Mucosa of descending colon (tissue), 3 donors: ENCODE results near the gene RBBP8NL. TPM values are rescaled to one million over a fixed set of nuclear protein-coding genes. Genes with fewer than 3 reads are reported as not detected.
A peak's percentile ranks its signal among the peaks of the same experiment; 100 is the strongest.

Experiments
- ATAC-seq: fragments of 200-7000 bp; cut with Tn5 transposase; one replicate; pipeline ENCODE4 v1.9.1; 2020; ENCODE audit warnings: mild to moderate bottlenecking, moderate library complexity
- DNase-seq, 3 donors: peaks; one replicate each; pipeline ENCODE4 v3.0.0-alpha.2; 2020
- H3K36me3 ChIP-seq: fragments of 200-600 bp; one replicate; pipeline ENCODE4 v1.8.0; 2021; ENCODE audit warnings: low read depth, mild to moderate bottlenecking
- H3K4me1 ChIP-seq: fragments of 200-600 bp; one replicate; pipeline ENCODE4 v1.8.0; 2021; ENCODE audit warnings: low read depth, mild to moderate bottlenecking
- H3K4me3 ChIP-seq: fragments of 200-600 bp; one replicate; pipeline ENCODE4 v1.8.0; 2021; ENCODE audit warnings: mild to moderate bottlenecking
- H3K9me3 ChIP-seq: fragments of 200-600 bp; one replicate; pipeline ENCODE4 v1.8.0; 2021; ENCODE audit warnings: mild to moderate bottlenecking
- CTCF ChIP-seq: fragments of 200-600 bp; IDR thresholded peaks from one replicate; pipeline ENCODE4 v1.8.0; 2022; ENCODE audit warnings: antibody characterized with exemption, mild to moderate bottlenecking
- intact Hi-C, 2 donors: fragments of 100-400 bp; cut with DNase I in 1 of 2; cut with micrococcal nuclease in 1 of 2; formaldehyde crosslinking; loops; one replicate each; pipeline versions ENCODE4 v1.11.0 to v1.11.1; 2022; cut with DNase I, micrococcal nuclease
- total RNA-seq, 3 donors: library from RNA; stranded (reverse); fragmentation: NEBNext Ultra II Directional in 2 of 3; extraction: Animal tissue kit (Norgen Biotek cat#: 25700) in 2 of 3; gene quantifications; one replicate each; pipeline versions ENCODE4 v1.2.1 to v1.2.4, GENCODE V29; 2021 to 2023
- donor health status: DM: no; HTN: no; CAD: no; lungs with moderate emphysema.
- donor health status: DM: no; HTN: no; CAD: no.
- donor health status: DM: no; HTN: yes; CAD: no.

RBBP8NL gene
- total RNA-seq, 3 donors from 2014 or later: 2.3 to 7.0 (median 5.1) TPM

GRCh38 chr20:62365814-62366369 lies 61.4 kb downstream of the RBBP8NL start:
- no peak overlapping the region for H3K4me3 ChIP-seq
- no peak for TF ChIP-seq CTCF
- H3K36me3 ChIP-seq: no peaks in the 10 kb centered on the region
- intact Hi-C loops: no loop called here
- DNase-seq (peak in 2 of 3 donors; percentile 41 to 50), ATAC-seq (no peak)
- no peaks in the 10 kb centered on the region for H3K9me3 ChIP-seq
- peaks cover 25% of the 10 kb centered on the region for H3K4me1 ChIP-seq

- H3K4me3 ChIP-seq: no peak overlapping the region
- intact Hi-C loops: no loop called here
- no peaks in the 10 kb centered on the region for H3K9me3 ChIP-seq
- TF ChIP-seq CTCF: no peak
- DNase-seq: peak in 2 of 3 donors; percentile 34 to 46
- peaks cover 25% of the 10 kb centered on the region for H3K4me1 ChIP-seq
- no peaks in the 10 kb centered on the region for H3K36me3 ChIP-seq
- ATAC-seq: no peak
Observed at GRCh38 chr20:62364911-62365736, 62.2 kb downstream of the RBBP8NL start.

- peak in 2 of 3 donors; percentile 31 to 48 for DNase-seq
- H3K9me3 ChIP-seq: no peaks in the 10 kb centered on the region
- ATAC-seq: no peak
- no peaks in the 10 kb centered on the region for H3K36me3 ChIP-seq
- H3K4me1 ChIP-seq: peaks cover 24% of the 10 kb centered on the region
- intact Hi-C loops: no loop called here
- no peak for TF ChIP-seq CTCF
- H3K4me3 ChIP-seq: no peak overlapping the region
Observed at GRCh38 chr20:62363920-62364851, 63.2 kb downstream of the RBBP8NL start.

DNA sequence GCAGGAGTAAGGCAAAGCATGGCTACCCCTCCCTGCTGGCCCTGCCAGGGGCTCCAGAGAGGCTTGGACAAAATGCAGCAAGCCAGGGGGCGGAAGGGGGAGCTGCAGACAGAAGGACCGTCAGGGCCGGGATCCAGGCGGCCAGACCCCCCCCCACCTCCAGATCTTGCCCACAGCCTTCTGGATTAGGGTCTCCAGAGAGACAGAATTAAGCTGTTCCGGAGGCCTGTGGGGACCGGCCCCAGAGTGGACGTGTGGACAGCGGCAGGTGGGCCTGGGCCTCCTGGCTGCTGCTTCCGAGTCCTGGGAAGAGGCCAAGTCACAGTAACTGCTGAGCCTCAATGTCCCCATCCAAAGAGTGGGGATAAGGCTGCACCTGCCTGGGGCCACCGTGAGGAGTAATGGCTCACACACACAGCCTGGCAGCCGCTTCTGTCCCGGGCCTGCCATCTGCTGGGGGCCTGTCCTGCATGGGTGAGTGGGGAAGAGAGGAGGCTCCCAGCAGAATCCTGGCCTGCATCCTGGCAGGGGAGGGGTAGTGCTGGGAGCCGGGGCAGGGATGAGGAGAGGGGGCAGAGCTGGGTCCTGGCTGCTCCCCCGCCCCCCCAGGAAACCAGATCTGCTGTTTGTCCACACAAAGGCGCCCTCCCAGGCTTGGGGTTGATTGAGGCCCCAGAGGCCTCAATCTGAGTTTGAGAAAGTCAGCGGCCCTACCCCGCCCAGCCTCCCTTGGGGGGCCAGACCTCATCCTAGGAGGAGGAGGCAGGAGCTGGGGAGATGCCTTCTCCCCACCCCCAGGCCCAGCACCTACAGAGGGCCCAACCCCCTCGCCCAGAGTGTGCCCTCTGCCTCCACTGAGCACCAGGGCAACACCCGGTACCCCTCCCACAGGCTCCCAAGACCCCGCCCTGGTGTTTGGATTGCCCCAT lies 64.1 kb downstream of the RBBP8NL start:
- peaks cover 19% of the 10 kb centered on the region for H3K4me1 ChIP-seq
- intact Hi-C loops: no loop called here
- H3K36me3 ChIP-seq: no peaks in the 10 kb centered on the region
- ATAC-seq (no peak), DNase-seq (peak in 2 of 3 donors; percentile 23 to 54)
- TF ChIP-seq CTCF: no peak
- H3K4me3 ChIP-seq: no peak overlapping the region
- no peaks in the 10 kb centered on the region for H3K9me3 ChIP-seq

DNA sequence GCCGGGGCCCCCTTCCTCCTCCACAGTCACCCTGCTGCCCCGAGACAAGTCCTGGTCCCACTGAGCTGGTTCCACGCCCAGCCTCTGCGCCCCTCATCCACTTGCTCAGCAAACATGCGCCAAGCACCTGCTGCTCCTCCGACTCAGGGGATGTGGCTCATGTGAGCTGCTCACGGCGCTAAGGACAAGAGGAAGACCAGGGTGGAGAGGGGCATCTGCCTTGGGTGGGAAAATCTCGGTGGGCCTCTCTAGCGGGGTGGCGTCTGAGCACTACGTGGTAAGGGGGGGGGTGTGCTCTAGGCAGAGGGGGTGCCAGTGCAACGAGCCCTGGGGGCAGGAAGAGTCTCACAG lies 64.8 kb downstream of the RBBP8NL start:
- no peak for TF ChIP-seq CTCF
- no peak for ATAC-seq
- intact Hi-C loops: no loop called here
- H3K9me3 ChIP-seq: no peaks in the 10 kb centered on the region
- H3K4me1 ChIP-seq: peaks cover 12% of the 10 kb centered on the region
- no peak overlapping the region for H3K4me3 ChIP-seq
- no peaks in the 10 kb centered on the region for H3K36me3 ChIP-seq
- peak in 2 of 3 donors; percentile 18 to 40 for DNase-seq
